ENCODE data around the gene ZBTB20.

The ZBTB20 gene

GRCh38 chr3:114496874-114497273 lies 650.2 kb downstream of the ZBTB20 start:
- Histone ChIP-seq H3K4me1 (ENCODE audit: control insufficient read depth, insufficient read depth, low read length) (0 out of 2 replicates have a peak, but pooled peaks cover 2% of the 10 kb centered on the region), H3K27me3 (ENCODE audit: control insufficient read depth, insufficient read depth, low read length) (no peaks in the 10 kb centered on the region), H3K36me3 (ENCODE audit: control insufficient read depth, insufficient read depth, low read length) (no peaks in the 10 kb centered on the region), H3K9me3 (ENCODE audit: control insufficient read depth, insufficient read depth, low read length) (no peaks in the 10 kb centered on the region), H3K4me3 (ENCODE audit: low read length) (no peak overlapping the region), H3K27ac (ENCODE audit: low read length) (no peak overlapping the region)
- no CpG with 5 or more reads among the region's 2 CpGs for WGBS (ENCODE audit: insufficient coverage, insufficient read length)
- no peak for DNase-seq (ENCODE audit: low read depth, low spot score)

- Histone ChIP-seq H3K27me3 (ENCODE audit: control insufficient read depth, insufficient read depth, low read length) (no peaks in the 10 kb centered on the region), H3K27ac (ENCODE audit: low read length) (no peak overlapping the region), H3K36me3 (ENCODE audit: control insufficient read depth, insufficient read depth, low read length) (no peaks in the 10 kb centered on the region), H3K4me3 (ENCODE audit: low read length) (no peak overlapping the region), H3K4me1 (ENCODE audit: control insufficient read depth, insufficient read depth, low read length) (0 out of 2 replicates have a peak, but pooled peaks cover 2% of the 10 kb centered on the region), H3K9me3 (ENCODE audit: control insufficient read depth, insufficient read depth, low read length) (no peaks in the 10 kb centered on the region)
- DNase-seq (ENCODE audit: low read depth, low spot score): no peak
- no CpG with 5 or more reads among the region's 3 CpGs for WGBS (ENCODE audit: insufficient coverage, insufficient read length)
These were observed 650.6 kb downstream of the ZBTB20 start for GRCh38 chr3:114496466-114496865.

DNA sequence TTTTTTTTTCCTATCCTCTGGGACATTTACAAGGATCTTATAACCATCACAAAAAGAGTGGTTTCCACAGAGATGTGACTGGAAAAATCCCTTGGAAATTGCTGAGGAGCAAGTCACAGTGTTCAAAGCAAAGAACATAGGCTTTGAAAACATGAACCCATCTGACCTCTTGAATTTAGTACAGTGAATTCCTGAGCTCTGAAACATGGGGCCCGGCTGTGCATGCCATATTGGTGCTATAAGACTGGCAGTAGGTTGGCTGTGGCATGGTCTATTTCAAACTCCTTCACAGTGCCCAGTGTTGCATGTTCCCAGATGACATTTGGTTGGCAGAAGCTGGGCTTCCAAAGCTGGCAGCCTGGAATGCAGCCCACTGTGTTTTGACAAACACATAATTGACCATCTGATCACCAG lies 651.1 kb downstream of the ZBTB20 start:
- H3K4me3 ChIP-seq (ENCODE audit: low read length): no peak overlapping the region
- H3K27ac ChIP-seq (ENCODE audit: low read length): no peak overlapping the region
- no peaks in the 10 kb centered on the region for H3K9me3 ChIP-seq (ENCODE audit: control insufficient read depth, insufficient read depth, low read length)
- no peak for DNase-seq (ENCODE audit: low read depth, low spot score)
- H3K27me3 ChIP-seq (ENCODE audit: control insufficient read depth, insufficient read depth, low read length): no peaks in the 10 kb centered on the region
- no CpG with 5 or more reads among the region's 1 CpG for WGBS (ENCODE audit: insufficient coverage, insufficient read length)
- H3K36me3 ChIP-seq (ENCODE audit: control insufficient read depth, insufficient read depth, low read length): no peaks in the 10 kb centered on the region
- H3K4me1 ChIP-seq (ENCODE audit: control insufficient read depth, insufficient read depth, low read length): 0 out of 2 replicates have a peak, but pooled peaks cover 2% of the 10 kb centered on the region

- H3K9me3 ChIP-seq (ENCODE audit: control insufficient read depth, insufficient read depth, low read length): no peaks in the 10 kb centered on the region
These were observed 652.6 kb downstream of the ZBTB20 start for GRCh38 chr3:114494498-114494897.

DNA sequence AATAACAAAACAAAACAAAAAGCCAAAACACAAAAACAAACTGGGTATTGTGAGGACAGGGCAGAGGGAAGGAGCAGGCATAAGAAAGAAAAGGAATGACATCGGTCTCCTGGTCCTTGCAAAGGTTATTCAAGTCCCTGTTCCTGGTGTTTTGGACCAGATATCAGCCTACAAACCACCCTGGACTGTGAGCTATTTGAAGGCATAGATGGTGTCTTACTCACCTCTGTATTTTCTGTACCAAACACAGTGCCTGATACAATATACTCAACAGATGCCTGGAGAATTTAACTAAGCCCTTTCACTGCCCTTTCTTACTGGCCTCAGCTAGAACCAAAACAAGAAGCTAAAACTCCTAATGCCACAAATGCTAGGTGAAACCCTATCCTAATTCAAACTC lies 656.3 kb downstream of the ZBTB20 start:
- Histone ChIP-seq H3K27me3 (ENCODE audit: control insufficient read depth, insufficient read depth, low read length) (no peaks in the 10 kb centered on the region), H3K36me3 (ENCODE audit: control insufficient read depth, insufficient read depth, low read length) (no peaks in the 10 kb centered on the region), H3K4me3 (ENCODE audit: low read length) (no peak overlapping the region), H3K4me1 (ENCODE audit: control insufficient read depth, insufficient read depth, low read length) (no peaks in the 10 kb centered on the region), H3K9me3 (ENCODE audit: control insufficient read depth, insufficient read depth, low read length) (no peaks in the 10 kb centered on the region), H3K27ac (ENCODE audit: low read length) (no peak overlapping the region)
- WGBS (ENCODE audit: insufficient coverage, insufficient read length): no CpG with 5 or more reads among the region's 1 CpG
- no peak for DNase-seq (ENCODE audit: low read depth, low spot score)

More at GRCh38 chr3:114494498-114494897, 652.6 kb downstream of the ZBTB20 start:
- Histone ChIP-seq H3K4me1 (ENCODE audit: control insufficient read depth, insufficient read depth, low read length) (0 out of 2 replicates have a peak, but pooled peaks cover 2% of the 10 kb centered on the region), H3K36me3 (ENCODE audit: control insufficient read depth, insufficient read depth, low read length) (no peaks in the 10 kb centered on the region), H3K27me3 (ENCODE audit: control insufficient read depth, insufficient read depth, low read length) (no peaks in the 10 kb centered on the region), H3K27ac (ENCODE audit: low read length) (no peak overlapping the region), H3K4me3 (ENCODE audit: low read length) (no peak overlapping the region)
- no peak for DNase-seq (ENCODE audit: low read depth, low spot score)
- WGBS (ENCODE audit: insufficient coverage, insufficient read length): no CpG with 5 or more reads among the region's 1 CpG

DNA sequence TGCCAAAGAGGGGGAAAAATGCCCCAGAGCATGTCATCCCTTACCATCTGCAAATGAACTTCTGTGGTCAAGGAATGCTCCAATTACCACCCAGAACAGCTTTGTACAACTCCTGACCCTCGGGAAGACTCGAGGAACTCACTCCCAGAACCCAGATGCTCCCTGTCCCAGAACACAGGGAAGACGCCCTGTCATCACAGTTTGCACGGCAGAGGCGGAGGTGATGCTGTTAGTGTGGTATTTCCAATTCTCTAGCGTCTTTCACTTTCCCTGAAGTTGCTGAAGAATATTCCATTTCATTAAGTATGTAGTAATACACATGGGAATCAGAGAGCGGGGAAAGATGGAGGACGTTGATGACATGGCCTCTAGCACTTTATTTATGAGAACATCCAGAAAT lies 659.6 kb downstream of the ZBTB20 start:
- Histone ChIP-seq H3K27ac (ENCODE audit: low read length) (no peak overlapping the region), H3K4me1 (ENCODE audit: control insufficient read depth, insufficient read depth, low read length) (no peaks in the 10 kb centered on the region), H3K4me3 (ENCODE audit: low read length) (no peak overlapping the region), H3K36me3 (ENCODE audit: control insufficient read depth, insufficient read depth, low read length) (no peaks in the 10 kb centered on the region), H3K27me3 (ENCODE audit: control insufficient read depth, insufficient read depth, low read length) (no peaks in the 10 kb centered on the region), H3K9me3 (ENCODE audit: control insufficient read depth, insufficient read depth, low read length) (no peaks in the 10 kb centered on the region)
- no peak for DNase-seq (ENCODE audit: low read depth, low spot score)
- WGBS (ENCODE audit: insufficient coverage, insufficient read length): no CpG with 5 or more reads among the region's 8 CpGs

DNA sequence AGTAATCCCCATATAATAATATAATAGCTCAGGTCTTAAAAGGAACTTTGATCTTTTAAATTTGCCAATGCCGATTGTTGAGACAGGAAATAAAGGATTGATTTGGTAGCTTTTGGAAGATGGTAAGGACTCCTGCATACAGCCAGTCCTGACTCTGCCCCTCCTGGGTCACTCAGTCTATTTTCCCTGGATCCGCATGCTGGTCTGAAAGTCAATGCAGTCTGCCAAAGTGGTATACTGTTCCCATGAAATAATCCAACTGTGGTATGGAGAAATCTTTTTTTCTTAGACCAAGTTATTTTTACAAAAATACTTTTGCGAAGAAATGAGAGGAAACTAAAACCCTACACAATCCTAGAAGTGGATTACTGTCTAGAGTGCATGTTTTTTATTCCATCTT lies 662.2 kb downstream of the ZBTB20 start:
- no peak for DNase-seq (ENCODE audit: low read depth, low spot score)
- no peaks in the 10 kb centered on the region for H3K27me3 ChIP-seq (ENCODE audit: control insufficient read depth, insufficient read depth, low read length)
- no peaks in the 10 kb centered on the region for H3K9me3 ChIP-seq (ENCODE audit: control insufficient read depth, insufficient read depth, low read length)
- H3K27ac ChIP-seq (ENCODE audit: low read length): no peak overlapping the region
- no peaks in the 10 kb centered on the region for H3K4me1 ChIP-seq (ENCODE audit: control insufficient read depth, insufficient read depth, low read length)
- WGBS (ENCODE audit: insufficient coverage, insufficient read length): no CpG with 5 or more reads among the region's 3 CpGs
- no peak overlapping the region for H3K4me3 ChIP-seq (ENCODE audit: low read length)
- no peaks in the 10 kb centered on the region for H3K36me3 ChIP-seq (ENCODE audit: control insufficient read depth, insufficient read depth, low read length)

GRCh38 chr3:114481113-114481512 lies 666.0 kb downstream of the ZBTB20 start:
- no CpG with 5 or more reads among the region's 7 CpGs for WGBS (ENCODE audit: insufficient coverage, insufficient read length)
- Histone ChIP-seq H3K36me3 (ENCODE audit: control insufficient read depth, insufficient read depth, low read length) (no peaks in the 10 kb centered on the region), H3K4me3 (ENCODE audit: low read length) (no peak overlapping the region), H3K9me3 (ENCODE audit: control insufficient read depth, insufficient read depth, low read length) (no peaks in the 10 kb centered on the region), H3K4me1 (ENCODE audit: control insufficient read depth, insufficient read depth, low read length) (no peaks in the 10 kb centered on the region), H3K27ac (ENCODE audit: low read length) (no peak overlapping the region), H3K27me3 (ENCODE audit: control insufficient read depth, insufficient read depth, low read length) (no peaks in the 10 kb centered on the region)
- DNase-seq (ENCODE audit: low read depth, low spot score): no peak

GRCh38 chr3:114480442-114480841 lies 666.6 kb downstream of the ZBTB20 start:
- DNase-seq (ENCODE audit: low read depth, low spot score): no peak
- WGBS (ENCODE audit: insufficient coverage, insufficient read length): no CpG with 5 or more reads among the region's 3 CpGs
- Histone ChIP-seq H3K4me1 (ENCODE audit: control insufficient read depth, insufficient read depth, low read length) (no peaks in the 10 kb centered on the region), H3K4me3 (ENCODE audit: low read length) (no peak overlapping the region), H3K27me3 (ENCODE audit: control insufficient read depth, insufficient read depth, low read length) (no peaks in the 10 kb centered on the region), H3K27ac (ENCODE audit: low read length) (no peak overlapping the region), H3K36me3 (ENCODE audit: control insufficient read depth, insufficient read depth, low read length) (no peaks in the 10 kb centered on the region), H3K9me3 (ENCODE audit: control insufficient read depth, insufficient read depth, low read length) (no peaks in the 10 kb centered on the region)

DNA sequence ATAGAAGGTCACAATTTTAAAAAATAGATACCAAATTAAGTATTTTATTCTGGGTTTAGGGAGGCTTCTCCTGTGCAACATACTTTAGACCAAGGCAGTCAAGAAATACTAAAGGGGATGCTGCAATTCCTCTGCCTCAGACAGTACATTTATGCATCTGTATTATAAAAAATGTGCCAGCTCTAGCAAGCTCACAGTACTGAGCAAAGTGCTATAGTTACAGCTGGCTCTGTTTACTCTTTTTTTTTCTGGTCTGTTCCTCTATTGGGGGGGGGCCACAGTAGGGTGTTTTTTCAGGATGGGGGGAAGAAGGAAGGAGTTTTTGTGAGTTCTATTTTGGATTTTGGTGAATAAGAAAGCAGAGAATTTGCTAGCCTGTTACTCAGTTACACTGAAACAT lies 668.3 kb downstream of the ZBTB20 start:
- Histone ChIP-seq H3K27ac (ENCODE audit: low read length) (no peak overlapping the region), H3K4me1 (ENCODE audit: control insufficient read depth, insufficient read depth, low read length) (no peaks in the 10 kb centered on the region), H3K4me3 (ENCODE audit: low read length) (no peak overlapping the region), H3K36me3 (ENCODE audit: control insufficient read depth, insufficient read depth, low read length) (no peaks in the 10 kb centered on the region), H3K27me3 (ENCODE audit: control insufficient read depth, insufficient read depth, low read length) (no peaks in the 10 kb centered on the region), H3K9me3 (ENCODE audit: control insufficient read depth, insufficient read depth, low read length) (no peaks in the 10 kb centered on the region)
- DNase-seq (ENCODE audit: low read depth, low spot score): no peak

DNA sequence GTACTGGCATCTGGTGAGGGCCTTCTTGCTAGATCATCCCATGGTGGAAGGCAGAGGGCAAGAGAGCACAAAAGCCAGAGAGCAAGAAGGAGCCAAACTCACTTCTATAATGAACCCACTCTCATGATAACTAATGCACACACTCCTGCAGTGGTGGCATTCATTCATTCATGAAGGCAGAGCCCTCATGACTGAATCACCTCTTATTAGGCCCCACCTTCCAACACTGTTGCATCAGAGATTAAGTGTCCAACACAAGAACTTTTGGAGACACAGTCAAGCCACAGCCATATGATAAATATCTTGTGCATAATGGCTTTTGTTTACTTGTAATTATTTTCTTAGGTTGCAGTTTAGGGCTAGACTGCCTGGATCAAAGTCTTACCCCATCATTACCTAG lies 670.6 kb downstream of the ZBTB20 start:
- H3K36me3 ChIP-seq (ENCODE audit: control insufficient read depth, insufficient read depth, low read length): no peaks in the 10 kb centered on the region
- no peak overlapping the region for H3K27ac ChIP-seq (ENCODE audit: low read length)
- no peaks in the 10 kb centered on the region for H3K9me3 ChIP-seq (ENCODE audit: control insufficient read depth, insufficient read depth, low read length)
- H3K4me3 ChIP-seq (ENCODE audit: low read length): no peak overlapping the region
- no peaks in the 10 kb centered on the region for H3K27me3 ChIP-seq (ENCODE audit: control insufficient read depth, insufficient read depth, low read length)
- DNase-seq (ENCODE audit: low read depth, low spot score): no peak
- H3K4me1 ChIP-seq (ENCODE audit: control insufficient read depth, insufficient read depth, low read length): no peaks in the 10 kb centered on the region
